HCT116 (cell line): ENCODE measurements around the gene SYCE1L. TPM values are rescaled to one million over a fixed set of nuclear protein-coding genes. Genes with fewer than 3 reads are reported as not detected.
"Not testable (repeated sequence)": the region's sequence is repeated elsewhere in the genome, so short reads cannot be mapped to it uniquely, and the experiment has no call there.

ENCODE experiments used
- ATAC-seq: fragments of 200-7000 bp; cut with Tn5 transposase; 2 replicates; pipeline ENCODE4 v1.9.1; 2020; ENCODE audit warnings: mild to moderate bottlenecking, moderate library complexity
- BruUV-seq: library from RNA; stranded (reverse); fragments of 400-500 nt; replicated peaks from 2 replicates; lab custom pipeline; 2021; lab: Mats Ljungman, UMichigan
- CTCF ChIA-PET: fragments of 300-600 bp; sonication (Branson Sonifier 250); formaldehyde crosslinking; loops from one replicate; lab custom pipeline; 2021; ENCODE audit warnings: antibody characterized with exemption; lab: Charles Lee
- POLR2A ChIA-PET: fragments of 300-600, 350-600 bp; sonication (Branson Sonifier 250); formaldehyde crosslinking; loops from one replicate; lab custom pipeline; 2021; ENCODE audit warnings: antibody characterized with exemption; lab: Charles Lee
- RAD21 ChIA-PET, 2 experiments: fragments of 300-600 bp; sonication (Branson Sonifier 250); formaldehyde crosslinking; loops; one replicate each; lab custom pipeline; 2023; ENCODE audit warnings: low total read pairs in 2 of 2; ENCODE audit not compliant: uncharacterized antibody in 2 of 2, unreplicated experiment in 2 of 2, low non-redundant PET in 1 of 2; lab: Charles Lee
- DNase-seq: peaks from one replicate; pipeline ENCODE4 v3.0.0-alpha.2; 2010; ENCODE audit warnings: low read depth, low spot score
- H2AFZ ChIP-seq: fragments of 200-600 bp; shearing (Covaris generic), sonication (generic); 2 replicates; pipeline ENCODE4 v1.6.1; 2017; ENCODE audit warnings: low read depth, mixed run types, mixed read lengths, antibody characterized with exemption, low read length; ENCODE audit not compliant: poor library complexity, severe bottlenecking
- H3K27ac ChIP-seq: 2 replicates; pipeline ENCODE4 v1.5.1; 2012; ENCODE audit warnings: low read depth, low read length
- H3K27me3 ChIP-seq: fragments of 200-600 bp; sonication (generic); 2 replicates; pipeline ENCODE4 v1.6.1; 2016; ENCODE audit warnings: mixed run types, low read length, mixed read lengths; ENCODE audit not compliant: insufficient read depth
- H3K36me3 ChIP-seq, 2 experiments: fragments of 200-500 bp in 1 of 2; fragments of 200-600 bp in 1 of 2; sonication (Bioruptor generic) in 1 of 2; sonication (generic) in 1 of 2; 2 replicates each; pipeline versions ENCODE4 v1.5.1 to v1.6.1; 2014 to 2016; ENCODE audit warnings: low read length in 2 of 2, inconsistent platforms in 1 of 2, mixed read lengths in 1 of 2, mixed run types in 1 of 2; ENCODE audit not compliant: insufficient read depth in 2 of 2, control insufficient read depth in 1 of 2
- H3K4me1 ChIP-seq, 2 experiments: fragments of 200-600 bp in 1 of 2; sonication (generic) in 1 of 2; 2 replicates each; pipeline versions ENCODE4 v1.5.1 to v1.6.1; 2012 to 2017; ENCODE audit warnings: low read length in 2 of 2, inconsistent platforms in 1 of 2, mild to moderate bottlenecking in 1 of 2, mixed read lengths in 1 of 2, mixed run types in 1 of 2, moderate library complexity in 1 of 2; ENCODE audit not compliant: insufficient read depth in 2 of 2, control insufficient read depth in 1 of 2
- H3K4me2 ChIP-seq: fragments of 200-600 bp; sonication (generic); 2 replicates; pipeline ENCODE4 v1.6.1; 2017; ENCODE audit warnings: mixed run types, low read length, mixed read lengths
- H3K4me3 ChIP-seq, 2 experiments: fragments of 200-600 bp in 1 of 2; sonication (generic) in 1 of 2; replicated peaks in 1 of 2; 2 replicates each; pipeline ENCODE4 v1.5.1; 2011 to 2016; ENCODE audit warnings: low read length in 2 of 2, control low read depth in 1 of 2, low read depth in 1 of 2, mild to moderate bottlenecking in 1 of 2, mixed read lengths in 1 of 2, mixed run types in 1 of 2
- H3K79me2 ChIP-seq: fragments of 200-600 bp; sonication (generic); 2 replicates; pipeline ENCODE4 v1.6.1; 2017; ENCODE audit warnings: mild to moderate bottlenecking, mixed run types, low read length, moderate library complexity, mixed read lengths; ENCODE audit not compliant: insufficient read depth
- H3K9ac ChIP-seq: fragments of 200-600 bp; sonication (generic); 2 replicates; pipeline ENCODE4 v1.6.1; 2016; ENCODE audit warnings: low read length, mixed read lengths
- H3K9me2 ChIP-seq: fragments of 200-600 bp; sonication (generic), shearing (Covaris generic); 2 replicates; pipeline ENCODE4 v1.6.1; 2017; ENCODE audit warnings: mixed run types, mild to moderate bottlenecking, moderate library complexity; ENCODE audit not compliant: insufficient read depth
- H3K9me3 ChIP-seq, 2 experiments: fragments of 200-500 bp in 1 of 2; fragments of 200-600 bp in 1 of 2; sonication (Bioruptor generic) in 1 of 2; sonication (generic) in 1 of 2; 2 replicates each; pipeline ENCODE4 v1.6.1; 2014 to 2017; ENCODE audit warnings: low read length in 2 of 2, mixed read lengths in 2 of 2, inconsistent platforms in 1 of 2, low read depth in 1 of 2, mild to moderate bottlenecking in 1 of 2, mixed run types in 1 of 2, moderate library complexity in 1 of 2; ENCODE audit not compliant: control insufficient read depth in 1 of 2, insufficient read depth in 1 of 2
- H4K20me1 ChIP-seq: fragments of 200-600 bp; sonication (generic), shearing (Covaris generic); 2 replicates; pipeline ENCODE4 v1.6.1; 2017; ENCODE audit warnings: mixed run types, mild to moderate bottlenecking, moderate library complexity; ENCODE audit not compliant: insufficient read depth
- CBX3 ChIP-seq: IDR thresholded peaks from 2 replicates; pipeline ENCODE4 v1.6.1; 2012; ENCODE audit warnings: low read depth
- EGR1 ChIP-seq: IDR thresholded peaks from 2 replicates; pipeline ENCODE4 v1.6.1; 2012; ENCODE audit warnings: low read depth
- ELF1 ChIP-seq: IDR thresholded peaks from 2 replicates; pipeline ENCODE4 v1.6.1; 2012; ENCODE audit warnings: low read depth, borderline replicate concordance
- EZH2phosphoT487 ChIP-seq: fragments of 200-600 bp; IDR thresholded peaks from 2 replicates; pipeline ENCODE4 v1.6.1; 2018; ENCODE audit warnings: antibody characterized with exemption, borderline replicate concordance
- FOSL1 ChIP-seq: IDR thresholded peaks from 2 replicates; pipeline ENCODE4 v1.6.1; 2012; ENCODE audit warnings: low read depth
- JUND ChIP-seq: IDR thresholded peaks from 2 replicates; pipeline ENCODE4 v1.6.1; 2012
- POLR2A ChIP-seq: IDR thresholded peaks from 2 replicates; pipeline ENCODE4 v1.7.0; 2011; ENCODE audit warnings: borderline replicate concordance; ENCODE audit not compliant: insufficient read depth, insufficient read length; ENCODE audit errors: extremely low read depth
- POLR2AphosphoS5 ChIP-seq: IDR thresholded peaks from 2 replicates; pipeline ENCODE4 v1.6.1; 2011; ENCODE audit warnings: mild to moderate bottlenecking, low read depth, low read length, moderate library complexity
- RAD21 ChIP-seq: IDR thresholded peaks from 2 replicates; pipeline ENCODE4 v1.6.1; 2012; ENCODE audit warnings: low read depth, mild to moderate bottlenecking
- SP1 ChIP-seq: IDR thresholded peaks from 2 replicates; pipeline ENCODE4 v1.6.1; 2012; ENCODE audit warnings: low read depth
- SRF ChIP-seq: IDR thresholded peaks from 2 replicates; pipeline ENCODE4 v1.6.1; 2012; ENCODE audit warnings: low read depth
- YY1 ChIP-seq: IDR thresholded peaks from 2 replicates; pipeline ENCODE4 v1.6.1; 2011; ENCODE audit warnings: low read length, low read depth, moderate library complexity, mild to moderate bottlenecking; ENCODE audit not compliant: insufficient replicate concordance; ENCODE audit errors: extremely low read depth
- ZFX ChIP-seq: fragments of 450-650 bp; IDR thresholded peaks from 2 replicates; pipeline ENCODE4 v1.6.1; 2017
- ZNF274 ChIP-seq: fragments of 200-500 bp; sonication (Bioruptor generic); IDR thresholded peaks from 2 replicates; pipeline ENCODE4 v1.6.1; 2014; ENCODE audit warnings: mild to moderate bottlenecking, low read depth, low read length, inconsistent platforms
- intact Hi-C: fragments of 100-400 bp; cut with micrococcal nuclease; formaldehyde crosslinking; loops from 2 replicates; pipeline ENCODE4 v1.10.0; 2022
- total RNA-seq: library from RNA; stranded (reverse); gene quantifications from one replicate; pipeline ENCODE4 v1.2.1, GENCODE V29; 2021; ENCODE audit not compliant: unreplicated experiment
- TF ChIP-seq, protein P1 (sequence below): IDR thresholded peaks from 2 replicates; pipeline ENCODE4 v1.6.1; 2011; ENCODE audit warnings: mild to moderate bottlenecking, low read length, moderate library complexity; ENCODE audit not compliant: insufficient replicate concordance; ENCODE audit errors: extremely low read depth
- TF ChIP-seq, protein P2 (sequence below), 3 experiments: fragments of 200-600 bp in 1 of 3; sonication (generic) in 1 of 3; IDR thresholded peaks in 2 of 3; conservative IDR thresholded peaks in 1 of 3; 2 replicates each; pipeline ENCODE4 v1.5.1; 2012 to 2017; ENCODE audit warnings: low read depth in 2 of 3, low read length in 2 of 3, antibody characterized with exemption in 1 of 3, borderline replicate concordance in 1 of 3, control low read depth in 1 of 3, mild to moderate bottlenecking in 1 of 3, mixed read lengths in 1 of 3, mixed run types in 1 of 3, moderate library complexity in 1 of 3; ENCODE audit not compliant: insufficient read depth in 1 of 3
- TF ChIP-seq, protein P3 (sequence below): IDR thresholded peaks from 2 replicates; pipeline ENCODE4 v1.6.1; 2012

SYCE1L gene
- total RNA-seq, 1 experiment from 2014 or later, result 25.7 TPM

DNA sequence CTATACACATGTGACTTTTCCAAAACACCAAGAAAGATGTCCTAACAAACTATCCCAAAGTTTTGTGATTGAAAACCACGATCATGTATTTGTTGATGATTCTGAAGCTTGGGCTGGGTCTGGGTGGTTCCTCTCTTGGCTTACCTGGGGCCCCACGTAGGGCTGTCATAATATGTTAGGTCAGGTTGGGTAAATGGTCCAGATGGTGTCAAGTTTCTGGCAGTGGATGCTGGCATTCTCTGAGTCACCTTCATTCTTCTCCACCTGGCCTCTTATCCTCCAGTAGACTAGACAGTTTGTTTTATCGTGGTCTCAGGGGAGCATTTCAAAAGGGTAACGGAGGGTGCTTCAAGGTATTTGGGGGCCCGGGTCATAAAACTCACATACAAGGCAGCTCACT, 39.4 kb downstream of the SYCE1L start:
- ChIA-PET POLR2A (no interaction called here), RAD21 (no interaction called here), CTCF (interaction anchor here (1.2 kb wide), 1 partner anchor 345 kb away, joined by 7 read pairs; no protein-coding TSS in a partner anchor)
- TF ChIP-seq, protein P1, sequence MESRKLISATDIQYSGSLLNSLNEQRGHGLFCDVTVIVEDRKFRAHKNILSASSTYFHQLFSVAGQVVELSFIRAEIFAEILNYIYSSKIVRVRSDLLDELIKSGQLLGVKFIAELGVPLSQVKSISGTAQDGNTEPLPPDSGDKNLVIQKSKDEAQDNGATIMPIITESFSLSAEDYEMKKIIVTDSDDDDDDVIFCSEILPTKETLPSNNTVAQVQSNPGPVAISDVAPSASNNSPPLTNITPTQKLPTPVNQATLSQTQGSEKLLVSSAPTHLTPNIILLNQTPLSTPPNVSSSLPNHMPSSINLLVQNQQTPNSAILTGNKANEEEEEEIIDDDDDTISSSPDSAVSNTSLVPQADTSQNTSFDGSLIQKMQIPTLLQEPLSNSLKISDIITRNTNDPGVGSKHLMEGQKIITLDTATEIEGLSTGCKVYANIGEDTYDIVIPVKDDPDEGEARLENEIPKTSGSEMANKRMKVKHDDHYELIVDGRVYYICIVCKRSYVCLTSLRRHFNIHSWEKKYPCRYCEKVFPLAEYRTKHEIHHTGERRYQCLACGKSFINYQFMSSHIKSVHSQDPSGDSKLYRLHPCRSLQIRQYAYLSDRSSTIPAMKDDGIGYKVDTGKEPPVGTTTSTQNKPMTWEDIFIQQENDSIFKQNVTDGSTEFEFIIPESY, result no peak
- TF ChIP-seq SP1 (no peak), EZH2phosphoT487 (no peak), ZNF274 (no peak), POLR2A (no peak), SRF (no peak), YY1 (no peak), RAD21 (no peak), ELF1 (no peak), EGR1 (no peak), ZFX (no peak), FOSL1 (no peak), POLR2AphosphoS5 (no peak), CBX3 (no peak), JUND (no peak)
- TF ChIP-seq, protein P2, sequence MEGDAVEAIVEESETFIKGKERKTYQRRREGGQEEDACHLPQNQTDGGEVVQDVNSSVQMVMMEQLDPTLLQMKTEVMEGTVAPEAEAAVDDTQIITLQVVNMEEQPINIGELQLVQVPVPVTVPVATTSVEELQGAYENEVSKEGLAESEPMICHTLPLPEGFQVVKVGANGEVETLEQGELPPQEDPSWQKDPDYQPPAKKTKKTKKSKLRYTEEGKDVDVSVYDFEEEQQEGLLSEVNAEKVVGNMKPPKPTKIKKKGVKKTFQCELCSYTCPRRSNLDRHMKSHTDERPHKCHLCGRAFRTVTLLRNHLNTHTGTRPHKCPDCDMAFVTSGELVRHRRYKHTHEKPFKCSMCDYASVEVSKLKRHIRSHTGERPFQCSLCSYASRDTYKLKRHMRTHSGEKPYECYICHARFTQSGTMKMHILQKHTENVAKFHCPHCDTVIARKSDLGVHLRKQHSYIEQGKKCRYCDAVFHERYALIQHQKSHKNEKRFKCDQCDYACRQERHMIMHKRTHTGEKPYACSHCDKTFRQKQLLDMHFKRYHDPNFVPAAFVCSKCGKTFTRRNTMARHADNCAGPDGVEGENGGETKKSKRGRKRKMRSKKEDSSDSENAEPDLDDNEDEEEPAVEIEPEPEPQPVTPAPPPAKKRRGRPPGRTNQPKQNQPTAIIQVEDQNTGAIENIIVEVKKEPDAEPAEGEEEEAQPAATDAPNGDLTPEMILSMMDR (IDR thresholded peaks at IDR 0.05 in 2 of 3, conservative IDR thresholded peaks at IDR 0.05 in 1 of 3; ENCODE audit: borderline replicate concordance in 1 of 3, insufficient read depth in 1 of 3, low read depth in 2 of 3, low read length in 2 of 3), result no peak
- TF ChIP-seq, protein P3, sequence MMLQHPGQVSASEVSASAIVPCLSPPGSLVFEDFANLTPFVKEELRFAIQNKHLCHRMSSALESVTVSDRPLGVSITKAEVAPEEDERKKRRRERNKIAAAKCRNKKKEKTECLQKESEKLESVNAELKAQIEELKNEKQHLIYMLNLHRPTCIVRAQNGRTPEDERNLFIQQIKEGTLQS, result no peak
- no TSS peak for BruUV-seq
- H3K27ac ChIP-seq, result no peak overlapping the region
- H3K9ac ChIP-seq, result no peak overlapping the region
- H3K9me3 ChIP-seq, result no peaks in the 10 kb centered on the region
- no peaks in the 10 kb centered on the region for H3K79me2 ChIP-seq
- no peaks in the 10 kb centered on the region; the same call in 1 of the 2 replicates for H3K27me3 ChIP-seq
- no peak overlapping the region for H3K4me2 ChIP-seq
- DNase-seq (no peak), ATAC-seq (no peak)
- H4K20me1 ChIP-seq, result no peaks in the 10 kb centered on the region
- intact Hi-C loops, result loop anchor here (5.0 to 10.0 kb wide), 3 partner anchors 166 to 859 kb away; partner anchors contain the start of gene WWOX
- H2AFZ ChIP-seq, result no peak overlapping the region
- H3K4me1 ChIP-seq, result peaks cover 0 to 5% of the 10 kb centered on the region in 2 experiments; a peak in 2 of 4 replicates
- H3K9me2 ChIP-seq, result no peaks in the 10 kb centered on the region
- no peaks in the 10 kb centered on the region for H3K36me3 ChIP-seq
- no peak overlapping the region for H3K4me3 ChIP-seq

DNA sequence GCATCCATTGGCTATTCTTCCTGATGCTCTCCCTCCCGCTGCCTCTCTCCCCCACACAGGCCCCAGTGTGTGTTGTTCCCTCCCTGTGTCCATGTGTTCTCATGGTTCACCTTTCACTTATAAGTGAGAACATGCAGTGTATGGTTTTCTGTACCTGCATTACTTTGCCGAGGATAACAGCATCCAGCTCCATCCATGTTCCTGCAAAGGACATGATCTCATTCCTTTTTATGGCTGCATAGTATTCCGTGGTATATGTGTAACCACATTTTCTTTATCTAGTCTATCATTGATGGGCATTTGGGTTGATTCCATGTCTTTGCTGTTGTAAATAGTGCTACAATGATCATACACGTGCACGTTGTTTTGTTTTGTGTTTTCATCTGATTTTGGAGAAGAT, 43.3 kb downstream of the SYCE1L start:
- H3K9me2 ChIP-seq, H3K79me2 ChIP-seq, H3K27ac ChIP-seq, H4K20me1 ChIP-seq, intact Hi-C loops, POLR2A ChIA-PET, H3K4me3 ChIP-seq, H3K9ac ChIP-seq, ATAC-seq, BruUV-seq, H3K4me1 ChIP-seq, H2AFZ ChIP-seq, CTCF ChIA-PET, DNase-seq, H3K4me2 ChIP-seq, H3K36me3 ChIP-seq, H3K9me3 ChIP-seq, RAD21 ChIA-PET: not testable (repeated sequence)
- peaks cover 13% of the 10 kb centered on the region for H3K27me3 ChIP-seq
